ENCODE measurements around the gene USP15.
A peak's percentile ranks its signal among the peaks of the same experiment; 100 is the strongest.

The USP15 gene

DNA sequence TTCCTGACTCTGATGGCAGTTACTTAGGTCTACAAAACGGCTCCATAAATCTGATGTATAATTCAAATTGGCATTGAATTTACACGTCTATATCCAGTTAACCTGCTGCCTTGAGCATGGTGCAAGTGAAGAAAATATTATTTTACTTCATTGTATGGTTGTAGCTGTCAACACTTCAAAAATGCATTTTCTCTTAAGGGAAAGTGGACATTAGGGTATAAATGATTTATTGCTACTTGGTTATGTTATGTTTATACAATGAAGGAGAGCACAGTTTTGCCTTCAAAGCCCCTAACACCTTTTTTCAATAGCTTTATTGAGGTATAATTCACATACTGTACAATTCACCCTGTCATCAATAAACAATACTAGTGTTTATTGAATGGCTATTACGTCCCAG, 2.0 kb upstream of the USP15 start:
- DNase-seq (ENCODE audit: low read depth, low spot score) = no peak

DNA sequence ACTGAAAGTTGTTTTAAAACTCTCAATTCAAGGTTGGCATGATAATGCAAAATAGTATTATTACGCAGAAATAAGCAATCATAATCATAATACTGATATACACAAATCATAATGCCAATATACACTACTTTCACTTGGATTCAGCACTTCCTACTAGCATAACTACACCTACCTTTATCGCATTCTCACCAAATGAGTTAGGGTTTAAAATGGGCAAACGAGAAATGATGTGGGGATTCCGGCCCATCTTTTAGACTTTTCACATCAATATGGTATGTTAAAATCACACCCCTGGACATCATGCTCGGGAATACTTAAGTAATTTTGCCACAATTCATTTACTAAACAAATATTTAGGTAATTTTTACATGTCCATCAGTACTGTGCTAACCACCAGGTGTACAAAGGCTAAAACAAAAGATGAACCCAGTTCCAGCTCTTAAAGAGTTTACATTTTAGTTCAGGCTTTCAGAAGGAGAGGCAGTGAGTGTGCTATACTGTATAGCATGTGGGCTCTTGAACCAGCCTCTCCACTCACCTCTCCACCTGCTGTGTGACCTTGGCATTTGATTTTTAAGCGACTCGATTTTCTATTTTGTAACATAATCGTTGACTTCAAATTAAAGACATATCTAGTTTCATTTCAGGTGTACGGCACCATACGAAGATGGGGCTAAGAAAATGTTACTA, 1.1 kb upstream of the USP15 start:
- no peak for DNase-seq (ENCODE audit: low read depth, low spot score)

DNA sequence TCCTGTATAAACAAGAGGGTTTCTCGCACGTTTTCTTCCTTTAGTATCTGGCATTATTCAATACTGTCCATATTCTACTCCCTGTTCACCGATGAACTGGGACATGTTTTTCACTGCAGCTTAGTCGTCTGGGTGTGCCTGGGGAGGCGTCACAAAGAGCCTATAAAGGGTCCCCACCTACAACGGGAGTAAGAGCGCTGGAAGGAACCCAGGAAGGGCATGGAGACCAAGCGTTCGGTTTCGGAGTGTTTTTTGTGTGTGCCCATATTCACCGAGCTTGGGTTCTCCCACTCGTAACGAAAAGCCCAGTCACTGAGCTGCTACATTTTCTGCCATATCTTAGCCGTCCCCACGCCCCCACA, 592 bp upstream of the USP15 start:
- DNase-seq (ENCODE audit: low read depth, low spot score) = peak; percentile 7

DNA sequence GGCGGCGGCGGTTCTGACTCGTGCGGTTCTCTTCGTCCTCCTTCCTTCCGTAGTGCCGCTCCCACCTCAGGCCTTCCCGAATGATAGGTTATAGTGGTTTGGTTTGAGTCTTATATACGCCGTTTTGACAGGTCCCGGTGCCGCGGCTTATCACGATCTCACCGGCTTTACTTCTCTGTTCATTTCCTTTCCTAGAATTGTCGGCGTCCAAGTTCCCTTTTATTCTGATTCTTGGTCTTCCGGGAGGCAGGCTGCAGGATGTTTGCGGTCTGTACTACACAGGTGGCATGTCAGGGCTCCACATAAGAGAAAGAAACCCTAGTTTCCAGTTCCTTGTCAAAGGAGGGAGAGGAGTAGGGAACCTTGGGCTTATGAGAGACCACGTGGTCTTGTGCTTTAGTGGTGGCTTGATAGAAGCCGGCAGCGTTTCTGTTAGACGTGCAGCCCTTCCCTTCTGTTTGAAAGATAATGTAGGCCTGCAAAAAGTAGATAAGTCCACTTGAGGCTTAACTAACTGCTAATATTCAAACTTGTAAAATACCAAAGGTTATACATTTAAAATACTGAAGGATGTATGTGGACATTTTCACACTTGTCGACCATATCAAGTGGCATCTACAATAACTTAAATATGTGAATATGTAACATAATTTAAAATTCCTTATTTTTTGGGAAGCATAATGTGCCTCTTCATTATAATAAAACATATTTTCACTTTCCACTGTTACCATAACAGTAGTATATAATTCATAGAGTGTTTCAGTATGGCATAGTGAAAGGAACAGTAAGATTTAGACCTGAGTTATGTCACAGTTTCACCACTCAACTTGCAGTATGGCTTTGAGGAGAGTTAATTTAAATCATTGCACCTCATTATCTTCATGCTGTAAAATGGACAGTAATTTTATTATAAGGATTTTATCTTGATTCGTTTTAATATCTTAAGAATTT, 804 bp downstream of the USP15 start:
- no peak for DNase-seq (ENCODE audit: low read depth, low spot score)

DNA sequence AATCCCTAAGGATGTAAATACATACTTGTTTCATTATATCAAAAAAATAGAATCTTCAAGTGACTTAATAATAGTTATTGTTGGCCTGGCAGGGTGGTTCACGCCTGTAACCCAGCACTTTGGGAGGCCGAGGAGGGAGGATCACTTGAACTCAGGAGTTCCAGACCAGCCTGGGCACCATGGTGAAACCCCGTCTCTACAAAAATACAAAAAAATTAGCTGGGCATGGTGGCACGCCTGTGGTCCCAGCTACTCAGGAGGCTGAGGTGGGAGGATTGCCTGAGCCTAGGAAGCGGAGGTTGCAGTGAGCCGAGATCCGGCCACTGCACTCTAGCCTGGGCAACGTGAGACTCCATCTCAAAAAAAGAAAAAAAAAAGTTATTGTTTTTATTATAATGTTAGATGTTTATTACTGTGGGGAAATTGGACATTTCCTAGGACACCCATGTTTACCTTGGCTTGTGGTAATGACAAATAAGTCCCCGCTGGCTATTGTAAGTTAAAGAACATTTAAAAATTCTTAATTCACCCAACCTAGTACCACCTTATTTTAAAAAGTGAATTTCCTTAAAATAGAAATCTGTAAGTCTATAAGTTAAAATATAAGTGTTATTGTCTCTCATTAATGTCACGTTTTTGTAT, 1.8 kb downstream of the USP15 start:
- no peak for DNase-seq (ENCODE audit: low read depth, low spot score)

DNA sequence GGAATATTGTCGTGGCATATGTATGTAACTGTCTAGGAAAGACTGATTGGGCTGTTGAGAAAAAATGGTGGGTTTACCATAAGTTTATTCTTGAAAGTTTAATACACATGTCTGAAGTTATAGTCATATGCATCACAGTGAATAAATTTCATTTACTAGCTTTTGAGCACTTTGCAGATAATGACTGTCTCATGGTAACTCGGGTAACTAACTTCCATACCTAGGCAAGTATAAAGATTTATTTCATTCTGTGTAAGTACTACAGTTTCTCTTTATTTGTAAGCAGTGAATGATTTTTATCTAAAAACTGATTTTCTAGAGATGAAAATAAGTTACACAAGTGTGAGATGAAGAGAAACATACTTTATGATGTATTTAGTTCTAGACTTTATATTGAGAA, 3.0 kb downstream of the USP15 start:
- no peak for DNase-seq (ENCODE audit: low read depth, low spot score)

DNA sequence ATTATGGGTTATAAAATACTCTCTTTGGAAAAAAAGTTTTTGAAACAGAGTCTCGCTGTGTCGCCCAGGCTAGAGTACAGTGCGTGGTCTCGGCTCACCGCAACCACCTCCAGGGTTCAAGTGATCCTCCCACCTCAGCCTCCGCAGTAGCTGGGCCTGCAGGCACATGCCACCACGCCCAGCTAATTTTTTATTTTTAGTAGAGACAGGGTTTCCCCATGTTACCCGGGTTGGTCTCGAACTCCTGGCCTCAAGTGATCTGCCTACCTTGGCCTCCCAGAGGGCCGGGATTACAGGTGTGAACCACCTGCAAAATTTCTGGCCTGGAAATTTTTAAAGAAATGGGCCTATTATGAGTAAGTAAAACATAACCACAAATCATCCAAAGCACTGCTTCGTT, 3.8 kb downstream of the USP15 start:
- no peak for DNase-seq (ENCODE audit: low read depth, low spot score)

DNA sequence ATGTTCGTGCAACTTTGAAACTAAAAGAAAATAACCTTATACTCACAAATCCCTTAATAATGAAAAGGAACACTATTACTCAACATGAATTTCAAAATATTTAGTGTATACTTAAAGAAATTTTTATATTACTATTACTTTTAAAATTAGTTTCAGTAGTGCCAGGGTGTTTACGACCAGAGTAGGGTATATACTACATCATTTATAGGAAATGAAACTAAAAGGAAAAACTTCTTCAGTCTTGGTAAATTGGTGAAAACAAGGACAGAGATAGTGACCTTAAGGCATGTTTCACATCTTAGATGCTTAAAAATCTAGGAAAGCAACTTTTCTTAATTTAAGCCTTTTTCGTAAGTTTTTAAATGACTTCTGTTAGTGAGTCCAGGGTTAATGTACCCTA, 4.5 kb downstream of the USP15 start:
- DNase-seq (ENCODE audit: low read depth, low spot score) = no peak

DNA sequence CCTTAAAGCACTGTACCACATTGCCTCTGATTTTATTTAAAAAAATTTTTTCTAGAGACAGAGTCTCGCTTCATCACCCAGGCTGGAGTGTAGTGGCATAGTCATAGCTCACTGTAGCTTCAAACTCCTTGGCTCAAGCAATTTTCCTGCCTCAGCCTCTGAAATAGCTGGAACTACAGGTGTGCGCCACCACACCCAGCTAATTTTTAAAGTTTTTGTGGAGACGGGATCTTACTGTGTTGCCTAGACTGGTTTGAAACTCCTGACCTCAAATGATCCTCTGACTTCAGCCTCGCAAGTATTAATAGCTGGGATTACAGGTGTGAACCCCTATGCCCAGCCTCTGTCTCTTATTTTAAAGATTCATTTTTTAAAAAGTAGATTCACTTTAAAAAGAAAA, 5.3 kb downstream of the USP15 start:
- DNase-seq (ENCODE audit: low read depth, low spot score) = no peak

DNA sequence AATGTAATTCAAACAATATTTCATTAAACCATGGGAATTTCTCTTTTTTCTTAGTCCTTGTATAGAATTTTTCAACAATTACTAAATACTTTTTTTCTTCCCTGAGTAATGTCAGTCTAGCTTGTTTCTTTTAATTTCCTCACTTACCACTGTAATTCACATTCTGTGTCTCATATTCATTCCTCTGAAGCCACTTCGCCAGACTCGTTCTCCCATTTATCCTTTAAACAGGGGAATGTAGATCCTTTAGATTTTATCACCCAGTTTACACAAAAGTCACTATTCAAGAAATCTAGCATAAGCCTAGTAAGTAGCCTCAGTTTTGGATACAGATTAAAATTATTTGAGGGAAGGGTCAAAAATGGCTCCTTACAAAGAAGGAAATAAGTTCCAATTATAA, 6.8 kb downstream of the USP15 start:
- no peak for DNase-seq (ENCODE audit: low read depth, low spot score)

DNA sequence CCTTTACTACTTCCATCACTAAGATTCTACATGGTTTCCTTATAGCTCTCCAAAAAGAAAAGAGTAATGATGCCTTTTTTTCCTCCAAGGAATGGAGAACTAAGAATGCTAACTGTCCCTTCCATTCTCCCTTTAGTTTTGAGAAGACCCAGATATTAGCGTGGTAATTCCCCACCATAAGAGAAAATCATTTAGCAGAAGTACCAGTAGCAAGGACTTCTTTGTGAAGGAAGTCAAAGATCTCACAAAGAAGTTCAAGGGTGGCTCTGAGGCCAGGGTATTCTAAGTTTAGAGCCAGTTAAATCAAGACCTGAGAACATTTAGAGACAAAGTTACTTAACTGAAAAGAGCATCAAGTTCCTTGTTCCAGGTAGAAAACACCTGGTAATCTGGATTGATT, 7.3 kb downstream of the USP15 start:
- DNase-seq (ENCODE audit: low read depth, low spot score) = no peak

DNA sequence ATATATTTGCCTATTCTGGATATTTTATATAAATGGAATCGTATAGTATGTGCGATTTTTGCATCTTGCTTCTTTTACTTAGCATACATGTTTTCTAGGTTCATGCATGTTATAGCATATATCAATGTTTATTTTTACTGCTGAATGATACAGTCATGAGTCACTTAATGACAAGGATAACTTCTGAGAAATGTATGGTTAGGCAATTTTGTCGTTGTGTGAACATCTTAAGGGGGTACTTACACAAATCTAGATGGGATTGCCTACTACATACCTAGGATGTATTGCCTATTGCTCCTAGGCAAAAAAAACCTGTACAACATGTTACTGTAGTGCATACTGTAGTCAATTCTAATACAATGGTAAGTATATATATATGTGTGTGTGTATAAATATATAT, 8.8 kb downstream of the USP15 start:
- DNase-seq (ENCODE audit: low read depth, low spot score) = no peak

DNA sequence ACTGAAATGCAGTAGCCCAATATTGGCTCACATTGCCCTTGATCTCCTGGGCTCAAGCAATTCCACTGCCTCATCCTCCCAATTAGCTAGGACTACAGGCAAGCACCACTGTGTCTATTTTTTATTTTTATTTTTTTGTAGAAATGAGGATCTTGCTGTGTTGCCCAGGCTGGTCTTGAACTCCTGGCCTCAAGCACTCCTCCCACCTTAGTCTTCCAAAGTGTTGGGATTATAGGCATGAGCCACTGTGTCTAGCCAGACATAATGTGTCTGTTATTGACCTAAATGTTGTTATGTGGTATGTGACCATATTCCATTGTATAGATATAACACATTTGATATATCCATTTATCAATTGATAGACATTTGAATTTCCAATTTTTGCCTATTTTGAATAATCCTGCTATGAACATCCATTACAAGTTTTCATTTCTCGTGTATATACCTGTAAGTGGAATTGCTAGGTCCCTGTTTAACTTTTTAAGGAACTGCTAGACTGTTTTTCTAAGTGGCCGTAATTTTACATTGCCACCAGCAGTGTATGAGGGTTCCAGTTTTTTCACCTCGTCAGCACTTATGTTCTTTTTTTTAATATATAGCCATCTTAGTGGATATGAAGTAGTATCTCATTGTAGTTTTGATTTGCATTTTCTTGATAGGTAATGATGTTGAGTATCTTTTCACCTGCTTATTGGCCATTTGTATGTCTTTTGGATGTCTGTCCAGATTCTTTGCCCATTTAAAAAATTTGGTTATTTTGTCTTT, 9.4 kb downstream of the USP15 start:
- DNase-seq (ENCODE audit: low read depth, low spot score) = no peak

DNA sequence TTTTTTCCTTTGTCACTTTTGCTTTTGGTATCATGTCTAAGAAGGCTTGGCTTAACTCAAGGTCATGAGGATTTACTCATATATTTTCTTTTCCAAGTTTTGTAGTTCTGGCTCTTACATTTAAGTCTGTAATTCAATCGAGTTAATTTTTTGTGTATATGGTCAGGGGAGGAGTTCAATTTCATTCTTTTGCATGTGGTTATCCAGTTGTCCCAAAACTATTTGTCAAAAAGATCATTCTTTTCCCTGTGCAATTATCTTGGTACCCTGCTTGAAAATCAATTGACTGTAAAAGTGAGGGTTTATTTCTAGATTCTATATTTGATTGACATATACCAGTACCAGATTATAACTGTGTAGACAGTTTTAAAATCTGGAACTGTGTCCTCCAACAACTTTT, 10.2 kb downstream of the USP15 start:
- no peak for DNase-seq (ENCODE audit: low read depth, low spot score)

DNA sequence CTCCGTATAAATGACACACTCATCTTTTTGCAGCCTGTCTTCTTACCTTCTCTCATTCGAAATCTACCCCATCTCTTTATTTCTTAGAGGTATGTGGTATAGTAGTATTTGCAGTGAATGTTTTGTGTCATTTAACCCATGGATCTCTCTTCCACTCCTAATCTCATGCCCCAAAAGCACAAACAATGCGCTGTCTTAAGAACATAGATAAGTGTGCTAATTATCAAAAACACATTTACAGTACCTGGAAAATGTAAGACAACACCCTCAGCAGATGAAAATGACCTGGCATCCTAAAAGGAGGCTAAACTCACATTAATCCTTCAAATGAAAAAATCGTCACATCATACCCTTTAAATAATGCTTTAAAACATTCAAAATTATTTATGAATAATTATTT, 10.7 kb downstream of the USP15 start:
- no peak for DNase-seq (ENCODE audit: low read depth, low spot score)

DNA sequence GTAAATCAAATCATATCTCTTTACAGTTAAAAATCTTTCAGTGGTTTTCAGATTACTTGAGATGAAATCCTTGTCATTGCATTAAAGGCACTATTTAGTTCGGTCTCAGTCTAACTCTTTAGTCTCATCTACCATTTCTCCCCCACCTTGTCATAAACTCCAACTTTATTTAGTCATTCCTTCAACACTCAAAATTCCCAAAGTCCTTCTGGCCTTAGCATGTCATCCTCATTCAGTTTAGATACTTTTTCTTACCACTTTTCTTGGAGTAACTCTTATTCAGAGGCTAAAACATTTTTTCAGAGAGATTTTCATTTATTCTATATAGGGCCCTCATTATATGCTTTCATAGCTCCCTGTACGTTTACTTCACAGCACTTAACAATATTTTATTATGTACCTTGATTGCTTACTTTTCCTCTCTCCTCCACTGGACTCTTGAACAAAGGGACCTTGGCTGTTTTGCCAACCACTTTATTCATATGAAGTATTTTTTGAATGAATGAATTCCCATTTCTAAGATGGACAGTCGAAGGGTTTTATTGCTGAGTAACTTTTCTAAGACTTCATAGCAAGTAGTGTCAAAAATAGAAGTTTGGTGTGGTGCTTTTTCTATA, 12.8 kb downstream of the USP15 start:
- no peak for DNase-seq (ENCODE audit: low read depth, low spot score)

DNA sequence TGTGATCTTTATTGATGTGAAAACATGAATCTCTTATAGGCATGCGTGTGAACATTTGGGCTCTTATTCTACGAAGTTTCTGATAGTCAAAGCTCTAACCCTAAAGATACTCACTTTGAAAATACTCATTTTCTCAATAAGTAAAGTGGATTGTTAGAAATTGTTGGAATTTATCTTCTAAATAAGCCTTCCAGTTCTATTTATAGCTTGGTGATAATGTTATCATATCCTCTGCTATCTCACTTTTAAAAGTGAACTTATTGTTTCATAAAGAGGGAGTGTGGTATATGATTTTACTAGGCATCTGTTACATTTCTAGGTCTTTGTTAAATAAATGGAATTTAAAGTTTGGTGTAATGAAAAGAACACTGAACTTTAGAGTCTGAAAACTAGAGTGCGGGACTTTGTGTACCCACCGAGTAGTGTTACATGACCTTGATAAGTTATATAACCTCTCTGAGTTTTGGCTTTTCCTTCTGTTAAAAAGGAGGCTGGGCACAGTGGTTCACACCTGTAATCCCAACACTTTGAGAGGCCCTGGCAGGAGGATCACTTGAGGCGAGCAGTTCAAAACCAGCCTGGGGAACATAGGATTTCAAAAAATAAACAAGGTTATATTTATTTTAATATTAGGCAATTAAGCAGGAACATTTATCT, 13.6 kb downstream of the USP15 start:
- no peak for DNase-seq (ENCODE audit: low read depth, low spot score)

DNA sequence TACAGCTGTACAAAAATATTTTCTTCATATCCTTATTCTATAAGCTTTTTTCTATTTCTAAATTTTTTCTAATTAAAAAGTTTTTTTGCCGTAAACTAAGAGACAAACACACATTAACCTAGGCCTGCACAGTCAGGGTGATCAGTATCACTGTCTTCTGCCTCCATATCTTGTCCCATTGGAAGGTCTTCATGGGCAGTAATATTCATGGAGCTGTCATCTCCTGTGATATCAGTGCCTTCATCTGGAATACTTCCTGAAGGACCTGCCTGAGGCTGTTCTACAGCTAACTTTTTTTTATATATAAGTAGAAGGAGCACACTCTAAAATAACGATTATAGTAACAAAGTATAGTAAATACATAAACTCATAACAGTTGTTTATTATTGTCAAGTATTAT, 17.8 kb downstream of the USP15 start:
- DNase-seq (ENCODE audit: low read depth, low spot score) = no peak

DNA sequence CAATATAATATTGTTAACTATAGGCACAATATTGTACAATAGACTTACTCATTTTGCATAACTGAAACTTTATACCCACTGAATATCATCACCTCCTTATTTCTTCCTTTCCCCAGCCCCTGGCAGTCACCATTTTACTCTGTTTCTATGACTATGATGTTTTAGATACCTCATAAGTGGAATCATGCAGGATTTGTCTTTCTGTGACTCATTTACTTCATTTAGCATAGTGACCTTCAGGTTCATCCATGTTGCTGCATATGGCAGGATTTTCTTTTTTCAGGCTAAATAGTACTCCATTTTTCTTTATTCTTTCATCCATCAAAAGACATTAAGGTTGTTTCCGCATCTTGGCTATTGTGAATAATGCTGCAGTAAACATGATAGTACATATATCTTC, 18.9 kb downstream of the USP15 start:
- DNase-seq (ENCODE audit: low read depth, low spot score) = no peak

DNA sequence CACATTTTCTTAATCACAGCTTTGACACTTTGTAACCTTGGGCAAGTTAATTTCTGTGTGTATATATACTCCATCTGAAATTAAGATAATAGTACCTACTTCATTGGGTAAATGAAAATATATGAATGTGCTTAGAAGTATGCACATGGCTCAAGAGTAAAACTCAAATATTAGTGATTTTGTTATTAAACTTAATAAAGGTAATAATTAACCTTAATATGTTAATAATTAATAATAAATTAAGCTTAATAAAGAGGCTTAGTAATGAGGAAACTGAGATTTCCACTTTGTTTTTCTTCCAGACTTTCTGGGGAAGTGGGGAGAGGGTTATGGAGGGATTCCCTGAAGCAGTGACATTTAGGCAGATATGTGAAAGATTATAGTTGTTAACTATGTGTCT, 19.8 kb downstream of the USP15 start:
- DNase-seq (ENCODE audit: low read depth, low spot score) = no peak

All from smooth muscle cell of the brain vasculature (primary cell).